Common myeloid progenitor, CD34-positive (primary cell): ENCODE data around the gene ANKRD11.
"Not testable (repeated sequence)": the region's sequence is repeated elsewhere in the genome, so short reads cannot be mapped to it uniquely, and the experiment has no call there.

Source experiments
- CTCF ChIA-PET: fragments of 350-600 bp; sonication (Branson Sonifier 250); formaldehyde crosslinking; loops from one replicate; lab custom pipeline; 2021; ENCODE audit warnings: antibody characterized with exemption; lab: Charles Lee
- POLR2A ChIA-PET: fragments of 350-600 bp; sonication (Branson Sonifier 250); formaldehyde crosslinking; loops from one replicate; lab custom pipeline; 2021; ENCODE audit warnings: antibody characterized with exemption; lab: Charles Lee
- DNase-seq, 3 donors: peaks; one replicate each; pipeline versions ENCODE4 v3.0.0 to v3.0.0-alpha.2; 2013
- H3K27ac ChIP-seq, 2 experiments: 1 replicate in 1 of 2; 2 replicates in 1 of 2; pipeline ENCODE4 v1.7.0; 2013; ENCODE audit warnings: inconsistent platforms in 2 of 2, low read length in 2 of 2, mild to moderate bottlenecking in 2 of 2, low read depth in 1 of 2, moderate library complexity in 1 of 2; ENCODE audit not compliant: severe bottlenecking in 2 of 2, insufficient read depth in 1 of 2, poor library complexity in 1 of 2
- H3K27me3 ChIP-seq, 5 experiments: replicated peaks in 2 of 5; 1 replicate in 3 of 5; 2 replicates in 2 of 5; pipeline versions ENCODE4 v1.6.1 to v1.7.0; 2013; ENCODE audit warnings: low read length in 4 of 5, mild to moderate bottlenecking in 2 of 5, moderate library complexity in 2 of 5, inconsistent platforms in 1 of 5; ENCODE audit not compliant: insufficient read depth in 5 of 5, control insufficient read depth in 4 of 5
- H3K36me3 ChIP-seq, 4 experiments: 1 replicate in 2 of 4; 2 replicates in 2 of 4; pipeline versions ENCODE4 v1.6.1 to v1.7.0; 2013; ENCODE audit warnings: low read length in 3 of 4, control low read depth in 1 of 4, mild to moderate bottlenecking in 1 of 4; ENCODE audit not compliant: control insufficient read depth in 4 of 4, insufficient read depth in 4 of 4
- H3K4me1 ChIP-seq, 4 experiments: 1 replicate in 3 of 4; 2 replicates in 1 of 4; pipeline versions ENCODE4 v1.6.1 to v1.7.1; 2013; ENCODE audit warnings: low read length in 3 of 4, mild to moderate bottlenecking in 3 of 4, control low read depth in 1 of 4, inconsistent platforms in 1 of 4, moderate library complexity in 1 of 4; ENCODE audit not compliant: control insufficient read depth in 4 of 4, insufficient read depth in 4 of 4; ENCODE audit errors: control extremely low read depth in 1 of 4
- H3K4me3 ChIP-seq, 7 experiments: 1 replicate in 4 of 7; 2 replicates in 3 of 7; pipeline versions ENCODE4 v1.5.1 to v1.7.0; 2013; ENCODE audit warnings: mild to moderate bottlenecking in 7 of 7, low read length in 6 of 7, moderate library complexity in 6 of 7, inconsistent platforms in 2 of 7, low read depth in 2 of 7, control low read depth in 1 of 7; ENCODE audit not compliant: insufficient read depth in 4 of 7, control insufficient read depth in 1 of 7; ENCODE audit errors: extremely low read depth in 1 of 7
- H3K9me3 ChIP-seq, 5 experiments: 1 replicate in 4 of 5; 2 replicates in 1 of 5; pipeline versions ENCODE4 v1.6.1 to v1.7.1; 2013; ENCODE audit warnings: low read length in 4 of 5, mild to moderate bottlenecking in 2 of 5, inconsistent platforms in 1 of 5, low read depth in 1 of 5, moderate library complexity in 1 of 5; ENCODE audit not compliant: control insufficient read depth in 4 of 5, insufficient read depth in 2 of 5; ENCODE audit errors: control extremely low read depth in 1 of 5
- WGBS: methylation state at CpG from one replicate; pipeline ENCODE4 v1.1.5; 2013; ENCODE audit not compliant: insufficient coverage; 5-methylcytosine and 5-hydroxymethylcytosine counted together

The ANKRD11 gene

GRCh38 chr16:89299357-89300111, 190.8 kb downstream of the ANKRD11 start:
- Histone ChIP-seq H3K36me3 (peaks cover 1 to 64% (median 20%) of the 10 kb centered on the region in 4 experiments), H3K4me1 (peaks cover 0 to 53% (median 49%) of the 10 kb centered on the region in 4 experiments)
- POLR2A ChIA-PET, H3K9me3 ChIP-seq, H3K4me3 ChIP-seq, CTCF ChIA-PET, H3K27ac ChIP-seq, H3K27me3 ChIP-seq, DNase-seq: not testable (repeated sequence)
- WGBS, result no CpG with 5 or more reads among the region's 10 CpGs

- no peaks in the 10 kb centered on the region for H3K27me3 ChIP-seq
- H3K4me1 ChIP-seq, result peaks cover 0 to 45% (median 42%) of the 10 kb centered on the region in 4 experiments
- H3K9me3 ChIP-seq, result no peaks in the 10 kb centered on the region
- peaks cover 2 to 56% (median 14%) of the 10 kb centered on the region in 4 experiments for H3K36me3 ChIP-seq
- peak overlapping the region in 1 of 7 experiments; percentile 33 for H3K4me3 ChIP-seq
- ChIA-PET CTCF (interaction anchor here (1.2 to 3.5 kb wide), 2 partner anchors 9 to 258 kb away, joined by 3 to 10 read pairs; no protein-coding TSS in a partner anchor), POLR2A (no interaction called here)
- H3K27ac ChIP-seq, result peak overlapping the region in 1 of 2 experiments; percentile 41
- DNase-seq, result no peak
- 96% methylated on average over 14 of the region's 17 CpGs for WGBS
Measured at GRCh38 chr16:89298623-89299225, 191.6 kb downstream of the ANKRD11 start.

- ChIA-PET CTCF (interaction anchor here (0.5 to 3.5 kb wide), 9 partner anchors 9 to 259 kb away, joined by 3 to 10 read pairs (median 5); no protein-coding TSS in a partner anchor), POLR2A (no interaction called here)
- peaks cover 2 to 49% (median 12%) of the 10 kb centered on the region in 4 experiments for H3K36me3 ChIP-seq
- DNase-seq, result peak in 2 of 3 donors; percentile 53 to 58
- 37% methylated on average over 10 of the region's 17 CpGs for WGBS
- H3K4me3 ChIP-seq, result peak overlapping the region in 2 of 7 experiments; percentile 28 to 33
- peak overlapping the region in 1 of 2 experiments; percentile 41 for H3K27ac ChIP-seq
- no peaks in the 10 kb centered on the region for H3K27me3 ChIP-seq
- H3K4me1 ChIP-seq, result peaks cover 0 to 39% (median 36%) of the 10 kb centered on the region in 4 experiments
- H3K9me3 ChIP-seq, result no peaks in the 10 kb centered on the region
Measured at GRCh38 chr16:89297910-89298545, 192.3 kb downstream of the ANKRD11 start.

GRCh38 chr16:89297156-89297874, 193.0 kb downstream of the ANKRD11 start:
- Histone ChIP-seq H3K9me3 (no peaks in the 10 kb centered on the region), H3K4me3 (no peak overlapping the region), H3K4me1 (peaks cover 0 to 39% (median 36%) of the 10 kb centered on the region in 4 experiments), H3K27me3 (no peaks in the 10 kb centered on the region), H3K36me3 (peaks cover 2 to 45% (median 8%) of the 10 kb centered on the region in 4 experiments), H3K27ac (no peak overlapping the region)
- peak in 2 of 3 donors; percentile 34 to 47 for DNase-seq
- ChIA-PET CTCF (interaction anchor here (0.5 to 3.5 kb wide), 10 partner anchors 9 to 259 kb away, joined by 3 to 10 read pairs (median 5); no protein-coding TSS in a partner anchor), POLR2A (no interaction called here)
- WGBS, result 93% methylated on average over 27 of the region's 27 CpGs

GRCh38 chr16:89295915-89296314, 194.4 kb downstream of the ANKRD11 start:
- Histone ChIP-seq H3K27me3 (no peaks in the 10 kb centered on the region), H3K36me3 (peaks cover 2 to 46% (median 15%) of the 10 kb centered on the region in 4 experiments), H3K4me1 (peaks cover 0 to 32% (median 30%) of the 10 kb centered on the region in 4 experiments), H3K27ac (no peak overlapping the region), H3K4me3 (no peak overlapping the region), H3K9me3 (no peaks in the 10 kb centered on the region)
- no peak for DNase-seq
- WGBS, result 100% methylated on average over 4 of the region's 6 CpGs
- ChIA-PET CTCF (interaction anchor here (1.0 to 3.5 kb wide), 3 partner anchors 10 to 31 kb away, joined by 3 to 10 read pairs (median 9); no protein-coding TSS in a partner anchor), POLR2A (no interaction called here)

GRCh38 chr16:89295071-89295900, 195.1 kb downstream of the ANKRD11 start:
- no peaks in the 10 kb centered on the region for H3K9me3 ChIP-seq
- ChIA-PET CTCF (interaction anchor here (1.0 to 3.5 kb wide), 3 partner anchors 9 to 31 kb away, joined by 3 to 10 read pairs (median 9); no protein-coding TSS in a partner anchor), POLR2A (no interaction called here)
- no peak for DNase-seq
- H3K27ac ChIP-seq, result no peak overlapping the region
- H3K27me3 ChIP-seq, result no peaks in the 10 kb centered on the region
- H3K4me3 ChIP-seq, result no peak overlapping the region
- 97% methylated on average over 12 of the region's 24 CpGs for WGBS
- peaks cover 0 to 32% (median 30%) of the 10 kb centered on the region in 4 experiments for H3K4me1 ChIP-seq
- peaks cover 2 to 46% (median 13%) of the 10 kb centered on the region in 4 experiments for H3K36me3 ChIP-seq
